Stimulated activated CD4-positive, alpha-beta T cell treated with anti-CD3 and anti-CD28 coated beads, Interleukin-4, amount 100 ng/mL, for 1 hour (primary cell): ENCODE measurements around the gene GMCL2.

ENCODE experiments used
- DNase-seq: peaks from one replicate; pipeline ENCODE4 v3.0.0-alpha.2; 2020

Gene GMCL2

GRCh38 chr5:178221282-178221681, 34.1 kb upstream of the GMCL2 start:
- DNase-seq = no peak

- no peak for DNase-seq
These were observed 31.7 kb upstream of the GMCL2 start for GRCh38 chr5:178218827-178219226.

- no peak for DNase-seq
These were observed 31.1 kb upstream of the GMCL2 start for GRCh38 chr5:178218237-178218776.

- DNase-seq = no peak
These were observed 29.6 kb upstream of the GMCL2 start for GRCh38 chr5:178216779-178217178.

GRCh38 chr5:178216088-178216534, 28.9 kb upstream of the GMCL2 start:
- no peak for DNase-seq

- DNase-seq = no peak
These were observed 28.3 kb upstream of the GMCL2 start for GRCh38 chr5:178215280-178216002.

- no peak for DNase-seq
These were observed 27.1 kb upstream of the GMCL2 start for GRCh38 chr5:178214160-178214803.

GRCh38 chr5:178213748-178214151, 26.6 kb upstream of the GMCL2 start:
- DNase-seq = no peak

- DNase-seq = no peak
These were observed 25.9 kb upstream of the GMCL2 start for GRCh38 chr5:178213003-178213461.

GRCh38 chr5:178212241-178213002, 25.3 kb upstream of the GMCL2 start:
- no peak for DNase-seq

GRCh38 chr5:178211095-178212048, 24.2 kb upstream of the GMCL2 start:
- DNase-seq = no peak

GRCh38 chr5:178210686-178211085, 23.5 kb upstream of the GMCL2 start:
- no peak for DNase-seq

GRCh38 chr5:178210073-178210535, 22.9 kb upstream of the GMCL2 start:
- no peak for DNase-seq

- no peak for DNase-seq
These were observed 22.3 kb upstream of the GMCL2 start for GRCh38 chr5:178209334-178210072.

- DNase-seq = no peak
These were observed 21.5 kb upstream of the GMCL2 start for GRCh38 chr5:178208540-178209227.

- DNase-seq = no peak
These were observed 20.7 kb upstream of the GMCL2 start for GRCh38 chr5:178207917-178208280.

- DNase-seq = no peak
These were observed 20.2 kb upstream of the GMCL2 start for GRCh38 chr5:178207183-178207916.

- no peak for DNase-seq
These were observed 19.3 kb upstream of the GMCL2 start for GRCh38 chr5:178206166-178207101.

GRCh38 chr5:178205749-178206047, 18.5 kb upstream of the GMCL2 start:
- DNase-seq = no peak
